Activated naive CD4-positive, alpha-beta T cell treated with anti-CD3 and anti-CD28 coated beads, Interleukin-2, amount 50 U/mL, for 16 hours (primary cell): Measurements from ENCODE around the gene EEPD1.
"Not testable (repeated sequence)": the region's sequence is repeated elsewhere in the genome, so short reads cannot be mapped to it uniquely, and the experiment has no call there.

Experiments used
- DNase-seq: peaks from one replicate; pipeline ENCODE4 v3.0.0-alpha.2; 2020

The EEPD1 gene

DNA sequence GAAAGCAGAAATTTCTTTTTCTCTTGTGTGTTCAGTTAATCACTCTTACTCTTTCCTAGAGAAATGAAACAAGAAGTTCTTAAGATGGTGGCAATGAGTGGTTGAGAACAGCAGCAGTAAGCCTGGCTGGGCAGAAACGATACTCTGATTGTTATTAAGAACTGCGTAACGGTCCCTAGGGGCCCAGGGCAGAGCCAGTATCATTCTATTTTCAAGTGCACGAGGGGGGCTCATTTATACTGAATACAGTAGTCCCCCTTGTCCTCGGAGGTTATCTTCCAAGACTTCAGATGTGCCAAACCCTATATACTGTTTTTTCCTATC is 64.9 kb downstream of the EEPD1 start:
- no peak for DNase-seq

DNA sequence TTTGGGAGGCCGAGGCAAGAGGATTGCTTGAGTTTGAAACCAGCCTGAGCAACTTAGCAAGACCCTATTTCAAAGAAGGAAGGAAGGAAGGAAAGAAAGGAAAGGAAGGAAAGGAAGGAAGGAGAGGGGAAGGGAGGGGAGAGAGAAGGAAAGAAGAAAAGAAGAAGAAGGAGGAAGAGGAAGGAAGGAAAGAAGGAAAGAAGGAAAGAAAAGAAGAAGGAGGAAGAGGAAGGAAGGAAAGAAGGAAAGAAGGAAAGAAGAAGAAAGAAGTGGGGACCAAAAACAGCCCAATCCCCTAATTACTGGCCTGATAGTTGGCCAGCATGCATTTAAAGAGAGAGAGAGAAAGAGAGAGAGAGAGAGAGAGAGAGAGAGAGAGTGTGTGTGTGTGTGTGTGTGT is 66.4 kb downstream of the EEPD1 start:
- no peak for DNase-seq

DNA sequence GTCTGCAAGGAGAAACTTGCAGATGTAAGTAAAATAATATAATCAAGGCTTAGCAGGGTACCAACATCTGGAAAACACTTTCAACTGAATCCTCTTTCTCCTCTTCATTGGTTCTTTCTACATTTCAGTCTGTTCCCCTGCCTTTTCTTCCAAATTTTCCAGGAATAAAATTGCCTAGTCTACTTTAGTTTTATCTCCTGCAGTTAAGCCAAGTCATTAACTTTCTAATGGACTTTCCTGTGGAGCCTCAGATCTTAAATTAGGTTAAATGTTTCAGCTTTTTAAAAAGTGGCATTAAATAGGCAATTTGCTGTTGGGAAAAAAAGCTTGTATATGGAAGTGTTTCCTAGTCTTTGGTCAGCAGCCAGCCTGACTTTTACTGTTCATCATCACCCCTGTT is 70.8 kb downstream of the EEPD1 start:
- DNase-seq: no peak

DNA sequence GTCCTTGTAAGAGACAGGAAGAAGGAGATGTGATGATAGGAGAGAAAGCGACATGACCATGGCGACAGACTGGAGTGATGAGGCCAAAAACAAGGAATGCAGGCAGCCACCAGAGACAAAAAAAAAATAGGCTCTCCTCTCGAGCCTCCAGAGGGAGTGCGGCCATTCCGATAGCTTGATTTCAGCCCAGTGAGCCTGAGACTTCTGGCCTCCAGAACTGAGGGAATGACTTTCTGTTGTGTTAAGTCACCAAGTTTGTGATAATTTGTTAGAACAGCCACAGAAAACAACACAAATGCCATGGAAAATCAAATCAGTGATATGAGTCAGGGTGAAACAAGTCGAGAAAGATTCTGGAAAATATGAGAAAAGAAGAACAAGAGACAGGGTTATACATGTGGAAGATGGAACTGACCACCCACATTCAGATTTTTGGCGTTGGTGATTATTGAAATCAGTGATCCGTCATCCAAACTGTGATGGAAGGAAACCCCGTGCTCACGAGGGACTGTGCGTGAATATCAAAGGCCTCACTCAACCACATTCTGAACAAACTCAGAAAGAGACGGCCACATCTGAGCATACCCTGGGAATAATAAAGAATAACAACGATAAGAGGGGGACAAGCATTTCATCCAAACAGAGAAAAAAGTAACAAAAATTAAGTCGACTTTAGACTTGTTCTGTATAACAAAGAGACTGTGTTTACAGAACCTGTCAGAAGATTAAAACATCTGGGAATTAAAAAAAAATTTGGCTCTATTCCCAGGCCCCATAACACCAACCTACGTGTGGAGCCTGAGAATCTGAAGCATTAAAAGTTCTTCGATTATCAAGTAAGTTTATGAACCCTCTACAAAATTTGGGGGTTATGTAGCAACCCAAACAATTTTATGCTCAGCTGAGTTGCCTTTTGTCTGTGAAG is 72.1 kb downstream of the EEPD1 start:
- no peak for DNase-seq

DNA sequence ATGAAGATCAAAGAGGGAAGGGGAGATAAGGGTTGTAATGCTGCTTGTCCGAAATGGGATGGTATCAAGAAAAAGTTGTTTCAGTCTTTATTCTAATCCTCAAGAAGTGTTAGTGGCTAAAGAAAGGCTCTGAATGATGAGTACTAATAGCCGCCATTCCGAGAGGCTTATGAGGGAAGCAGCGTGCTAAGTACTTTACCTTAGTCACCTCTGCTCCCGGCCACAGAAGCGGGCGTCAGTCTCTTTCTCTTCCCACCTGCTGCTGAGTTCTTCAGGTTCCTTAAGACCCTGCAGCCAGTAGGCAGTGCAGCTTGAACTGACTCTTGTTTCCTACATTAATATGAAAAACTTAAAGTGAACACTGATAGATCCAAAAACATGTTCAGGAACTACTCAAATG is 73.1 kb downstream of the EEPD1 start:
- no peak for DNase-seq

DNA sequence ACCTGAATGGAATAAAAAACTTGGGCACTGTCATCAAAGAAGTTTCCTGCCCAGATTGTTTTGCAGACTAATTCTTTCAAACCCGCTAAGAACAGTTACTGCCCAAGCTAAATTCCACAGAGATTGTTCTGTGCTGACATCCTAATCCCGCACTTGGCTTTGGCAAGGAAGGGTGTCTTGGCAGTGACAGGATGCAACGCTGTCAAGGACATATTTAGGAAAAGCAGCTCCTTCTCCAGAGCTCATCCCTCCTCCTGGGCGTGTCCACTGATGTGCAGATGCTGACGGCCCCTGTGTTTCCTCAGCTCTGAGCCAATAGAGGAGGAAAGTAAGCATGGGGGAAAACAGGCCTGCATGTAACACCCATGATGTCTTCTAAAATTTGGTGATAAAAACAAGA is 74.2 kb downstream of the EEPD1 start:
- no peak for DNase-seq

DNA sequence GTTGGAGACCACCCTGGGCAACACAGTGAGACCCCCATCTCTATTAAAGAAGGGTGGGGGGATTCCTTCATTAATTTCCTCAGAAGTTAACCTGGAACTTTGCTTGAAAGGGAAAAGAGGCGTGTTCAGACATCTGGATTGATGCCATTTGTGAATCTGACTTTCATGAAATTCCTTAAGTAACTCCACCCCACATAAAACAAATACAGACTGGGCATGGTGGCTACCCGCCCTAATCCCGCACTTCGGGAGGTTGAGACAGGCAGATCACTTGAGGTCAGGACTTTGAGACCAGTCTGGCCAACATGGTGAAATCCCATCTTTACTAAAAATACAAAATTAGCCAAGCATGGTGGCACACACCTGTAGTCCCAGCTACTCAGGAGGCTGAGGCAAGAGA is 75.0 kb downstream of the EEPD1 start:
- DNase-seq: no peak

DNA sequence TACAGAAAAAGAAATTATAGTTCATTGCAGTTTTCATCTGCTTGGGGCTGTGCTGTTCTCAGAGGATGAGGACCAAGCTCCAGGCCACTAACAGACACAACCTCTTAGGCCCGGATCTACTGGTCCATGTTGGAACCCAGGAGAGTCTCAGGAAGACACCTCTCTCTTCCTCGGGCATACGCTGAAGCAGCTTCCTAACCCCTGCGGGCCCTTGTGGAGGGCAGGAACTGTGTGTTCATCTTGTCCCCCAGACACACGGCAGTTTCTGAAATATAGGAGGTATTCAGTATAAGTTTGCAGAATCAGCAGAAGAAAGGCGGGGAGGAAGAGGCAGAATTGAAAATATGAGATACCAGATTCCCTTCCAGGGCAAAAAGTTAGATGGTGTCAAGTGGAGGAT is 78.4 kb downstream of the EEPD1 start:
- DNase-seq: no peak

DNA sequence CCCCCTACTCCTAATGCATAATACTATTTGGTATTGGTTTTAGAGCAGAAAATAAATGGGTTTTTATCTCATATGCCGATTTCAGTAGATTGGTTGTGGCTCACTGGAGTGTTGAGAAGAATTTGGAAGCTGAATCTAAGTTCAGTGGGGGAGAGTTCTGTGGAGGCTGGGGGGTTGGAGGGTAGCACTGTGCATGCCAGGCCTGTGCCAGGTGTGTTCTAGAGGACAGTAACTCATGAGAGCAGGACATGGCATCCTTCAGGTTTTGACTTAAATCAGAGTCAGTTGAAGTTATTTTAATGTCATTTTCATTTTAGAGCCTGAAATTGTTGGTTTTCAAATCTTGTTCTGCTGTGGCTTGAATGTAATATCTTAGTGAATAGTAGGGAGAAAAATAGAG is 79.5 kb downstream of the EEPD1 start:
- no peak for DNase-seq

DNA sequence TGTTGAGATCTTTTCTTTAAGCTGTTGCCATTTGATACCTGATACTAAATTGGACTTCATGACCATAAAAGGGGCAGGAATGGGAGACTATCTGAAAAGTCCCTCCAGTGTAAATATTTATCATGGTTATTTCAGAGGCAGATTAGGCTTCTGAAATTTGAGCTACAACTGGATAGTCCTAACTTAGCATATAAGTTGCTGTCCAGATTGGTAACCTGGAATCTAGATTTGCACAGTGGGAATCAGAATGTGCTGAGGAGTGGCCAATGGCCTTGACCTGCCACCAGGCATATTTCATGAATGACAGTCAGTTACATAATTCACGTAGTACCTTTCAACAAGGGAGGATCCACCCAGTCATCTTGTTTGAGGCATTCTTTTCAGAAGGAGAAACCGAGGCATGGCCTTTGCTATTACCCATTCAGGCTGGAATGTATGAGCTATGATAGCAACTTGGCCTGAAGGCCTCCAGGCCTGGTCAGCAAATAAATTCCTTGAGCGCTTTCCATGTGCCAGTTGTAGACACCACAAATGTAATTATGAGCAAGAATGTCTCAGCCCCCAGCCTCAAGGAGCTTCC is 80.0 kb downstream of the EEPD1 start:
- no peak for DNase-seq

DNA sequence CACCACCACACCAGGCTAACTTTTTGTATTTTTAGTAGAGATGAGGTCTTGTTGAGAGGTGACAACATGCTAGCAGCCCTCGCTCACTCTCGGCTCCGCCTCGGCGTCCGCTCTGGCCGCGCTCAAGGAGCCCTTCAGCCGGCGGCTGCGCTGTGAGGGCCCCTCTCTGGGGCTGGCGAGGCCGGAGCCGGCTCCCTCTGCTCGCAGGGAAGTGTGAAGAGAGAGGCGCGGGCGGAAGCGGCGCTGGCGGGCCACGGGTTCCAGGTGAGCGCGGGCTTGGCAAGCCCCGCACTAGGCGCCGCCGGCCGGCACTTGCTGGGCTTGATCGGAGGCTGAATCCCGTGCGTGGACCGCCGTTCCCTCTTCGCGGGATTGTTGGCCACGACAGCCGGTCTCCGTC is 83.0 kb downstream of the EEPD1 start:
- no peak for DNase-seq

DNA sequence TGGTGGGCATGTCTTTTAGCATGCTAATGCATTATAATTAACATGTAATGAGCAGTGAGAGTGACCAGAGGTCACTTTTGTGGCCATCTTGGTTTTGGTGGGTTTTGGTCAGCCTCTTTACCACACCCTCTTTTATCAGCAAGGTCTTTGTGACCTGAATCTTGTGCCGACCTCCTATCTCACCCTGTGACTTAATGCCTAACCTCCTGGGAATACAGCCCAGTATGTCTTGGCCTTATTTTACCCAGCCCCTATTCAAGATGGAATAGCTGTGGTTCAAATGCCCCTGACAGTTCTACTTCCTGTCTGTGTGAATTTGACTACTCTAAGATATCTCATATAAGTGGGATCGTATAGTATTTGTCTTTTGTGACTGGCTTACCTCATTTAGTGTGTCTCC is 85.1 kb downstream of the EEPD1 start:
- DNase-seq: no peak

DNA sequence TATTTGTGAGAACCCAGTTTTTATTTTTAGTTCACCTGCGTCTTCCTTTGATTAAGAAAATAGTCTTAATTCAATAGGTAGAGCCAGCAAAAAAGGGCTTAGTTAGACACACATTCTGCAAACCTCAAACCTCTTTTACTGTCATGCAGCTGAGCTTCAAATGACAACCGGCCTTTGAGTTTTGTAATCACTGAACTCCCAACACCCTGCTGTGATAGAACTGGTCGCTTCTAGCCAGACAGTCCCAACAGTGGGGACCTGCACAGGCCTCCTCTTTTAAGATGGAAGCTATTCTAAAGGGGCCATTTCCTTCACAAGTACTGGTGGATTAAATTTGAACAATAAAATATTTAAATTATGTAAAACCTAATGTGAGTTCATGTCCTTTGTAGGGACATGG is 90.3 kb downstream of the EEPD1 start:
- not testable (repeated sequence) for DNase-seq

DNA sequence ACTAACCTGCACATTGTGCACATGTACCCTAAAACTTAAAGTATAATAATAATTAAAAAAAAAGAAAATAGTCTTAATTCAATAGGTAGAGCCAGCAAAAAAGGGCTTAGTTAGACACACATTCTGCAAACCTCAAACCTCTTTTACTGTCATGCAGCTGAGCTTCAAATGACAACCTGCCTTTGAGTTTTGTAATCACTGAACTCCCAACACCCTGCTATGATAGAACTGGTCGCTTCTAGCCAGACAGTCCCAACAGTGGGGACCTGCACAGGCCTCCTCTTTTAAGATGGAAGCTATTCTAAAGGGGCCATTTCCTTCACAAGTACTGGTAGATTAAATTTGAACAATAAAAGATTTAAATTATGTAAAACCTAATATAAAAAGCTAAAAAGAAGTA is 90.9 kb downstream of the EEPD1 start:
- DNase-seq: not testable (repeated sequence)

DNA sequence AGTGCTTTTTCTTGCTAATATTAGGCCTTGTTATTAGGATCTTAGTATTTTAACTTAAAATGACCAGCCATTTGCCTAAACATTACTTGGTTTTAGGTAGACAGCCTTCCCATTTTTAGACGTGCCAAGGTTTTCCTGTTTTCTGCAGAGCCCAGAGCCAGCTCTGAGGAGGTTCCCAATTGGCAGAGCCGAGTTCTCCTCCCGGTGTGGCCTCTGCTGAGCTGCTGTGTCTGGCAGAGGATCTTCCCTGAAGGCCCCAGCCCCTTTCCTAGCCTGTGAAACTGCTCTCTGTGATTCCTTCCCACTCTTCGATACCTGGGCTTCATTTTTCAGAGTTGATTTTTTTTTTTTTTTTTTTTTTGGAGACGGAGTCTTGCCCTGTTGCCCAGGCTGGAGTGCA is 91.4 kb downstream of the EEPD1 start:
- DNase-seq: no peak

DNA sequence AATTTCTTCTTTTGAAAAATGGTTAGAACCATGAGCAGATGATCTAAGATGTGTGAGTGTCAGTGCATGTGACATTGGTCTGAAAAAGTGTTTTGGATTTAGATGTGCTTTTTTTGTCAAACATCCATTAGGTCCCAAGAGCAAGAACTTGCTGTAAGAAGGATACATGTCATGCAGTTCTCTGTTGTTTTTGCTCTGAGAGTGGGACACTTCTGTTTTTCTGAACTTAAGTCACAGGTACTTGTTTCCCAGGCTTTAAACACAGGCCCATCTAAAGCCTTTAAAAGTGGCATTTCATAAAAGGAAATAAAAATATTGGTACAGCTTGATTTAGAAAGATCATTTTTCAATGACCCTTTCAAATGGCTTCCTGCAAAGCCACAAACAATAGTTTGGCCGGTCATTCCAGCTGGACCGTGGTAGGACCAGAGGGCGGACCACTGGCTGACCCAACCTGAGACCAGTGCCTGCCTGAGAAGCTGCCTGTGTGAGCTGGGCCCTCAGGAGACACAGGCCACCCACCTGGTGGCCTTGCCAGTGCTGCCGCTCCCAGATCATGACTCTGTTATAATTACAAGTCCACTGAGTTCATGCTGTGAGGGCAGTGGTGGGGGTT is 92.7 kb downstream of the EEPD1 start:
- no peak for DNase-seq

DNA sequence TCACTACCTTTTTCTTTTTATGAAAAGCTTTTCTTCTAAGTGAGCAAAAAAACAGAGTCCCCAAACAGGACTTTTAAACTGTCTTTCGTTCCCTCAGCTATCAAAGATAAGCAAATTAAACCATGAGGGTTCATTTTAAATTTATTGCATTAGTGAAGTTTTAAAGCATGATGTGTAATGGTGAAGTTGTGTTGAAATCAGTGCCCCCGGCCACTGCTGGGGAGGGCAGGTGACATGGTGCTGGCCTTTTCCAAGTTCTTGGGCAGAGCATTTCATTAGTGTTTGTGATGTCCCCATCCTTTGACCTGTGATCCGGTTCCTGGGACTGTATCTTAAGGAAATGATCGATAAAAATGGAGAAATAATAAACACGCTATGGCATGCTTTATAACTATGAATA is 96.0 kb downstream of the EEPD1 start:
- DNase-seq: no peak

DNA sequence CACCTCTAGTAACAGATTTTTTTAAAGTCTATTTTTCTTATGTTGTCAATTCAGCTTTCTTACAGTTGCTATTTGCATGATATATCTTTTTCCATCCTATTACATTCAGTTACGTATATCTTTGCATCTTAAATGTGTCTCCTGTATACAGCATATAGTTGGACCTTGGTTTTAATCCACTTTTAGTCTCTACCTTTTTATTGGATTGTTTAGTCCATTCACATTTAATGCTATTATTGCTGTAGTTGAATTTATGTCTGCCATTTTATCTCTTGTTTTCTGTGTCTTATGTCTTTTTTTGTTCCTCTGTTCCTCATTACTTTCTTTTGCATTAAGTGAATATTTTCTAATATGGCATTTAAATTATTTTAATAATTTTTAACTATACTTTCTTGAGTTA is 100.6 kb downstream of the EEPD1 start:
- no peak for DNase-seq

DNA sequence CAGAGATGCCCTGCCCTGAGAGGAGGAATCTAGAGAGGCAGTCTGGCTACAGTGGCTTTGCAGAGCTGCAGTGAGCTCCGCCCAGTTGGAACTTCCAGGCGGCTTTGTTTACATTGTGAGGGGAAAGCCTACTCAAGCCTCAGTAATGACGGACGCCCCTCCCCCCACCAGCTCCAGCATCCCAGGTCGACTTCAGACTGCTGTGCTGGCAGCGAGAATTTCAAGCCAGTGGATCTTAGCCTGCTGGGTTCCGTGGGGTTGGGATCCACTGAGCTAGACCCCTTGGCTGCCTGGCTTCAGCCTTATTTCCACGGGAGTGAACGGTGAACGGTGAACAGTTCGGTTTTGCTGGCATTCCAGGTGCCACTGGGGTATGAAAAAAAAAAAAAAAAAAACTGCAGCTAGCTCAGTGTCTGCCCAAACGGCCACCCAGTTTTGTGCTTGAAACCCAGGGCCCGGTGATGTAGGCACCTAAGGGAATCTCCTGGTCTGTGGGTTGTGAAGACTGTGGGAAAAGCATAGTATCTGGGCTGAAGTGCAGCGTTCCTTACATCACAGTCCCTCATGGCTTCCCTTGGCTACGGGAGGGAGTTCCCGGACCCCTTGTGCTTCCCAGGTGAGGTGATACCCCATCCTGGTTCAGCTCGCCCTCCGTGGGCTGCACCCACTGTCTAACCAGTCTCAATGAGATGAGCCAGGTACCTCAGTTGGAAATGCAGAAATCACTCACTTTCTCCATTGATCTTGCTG is 105.6 kb downstream of the EEPD1 start:
- DNase-seq: not testable (repeated sequence)

DNA sequence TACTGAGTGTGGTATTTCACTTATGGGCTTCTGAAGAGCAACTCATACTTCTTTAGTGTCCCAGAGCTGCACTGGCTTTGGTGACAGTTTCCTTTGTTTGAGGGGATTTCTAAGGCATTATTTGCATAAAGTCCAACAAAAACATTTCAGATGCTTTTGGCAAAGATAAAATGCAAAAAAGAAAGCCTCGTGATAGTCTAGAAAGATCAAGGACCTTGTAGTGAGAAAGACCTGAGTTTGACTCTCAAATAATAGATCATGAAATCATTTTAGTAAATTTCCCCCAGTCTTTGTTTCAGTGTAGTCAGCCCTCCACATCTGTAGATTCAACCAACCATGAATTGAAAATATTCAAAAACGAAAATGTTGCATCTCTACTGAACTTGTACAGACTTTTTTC is 107.4 kb downstream of the EEPD1 start:
- no peak for DNase-seq

DNA sequence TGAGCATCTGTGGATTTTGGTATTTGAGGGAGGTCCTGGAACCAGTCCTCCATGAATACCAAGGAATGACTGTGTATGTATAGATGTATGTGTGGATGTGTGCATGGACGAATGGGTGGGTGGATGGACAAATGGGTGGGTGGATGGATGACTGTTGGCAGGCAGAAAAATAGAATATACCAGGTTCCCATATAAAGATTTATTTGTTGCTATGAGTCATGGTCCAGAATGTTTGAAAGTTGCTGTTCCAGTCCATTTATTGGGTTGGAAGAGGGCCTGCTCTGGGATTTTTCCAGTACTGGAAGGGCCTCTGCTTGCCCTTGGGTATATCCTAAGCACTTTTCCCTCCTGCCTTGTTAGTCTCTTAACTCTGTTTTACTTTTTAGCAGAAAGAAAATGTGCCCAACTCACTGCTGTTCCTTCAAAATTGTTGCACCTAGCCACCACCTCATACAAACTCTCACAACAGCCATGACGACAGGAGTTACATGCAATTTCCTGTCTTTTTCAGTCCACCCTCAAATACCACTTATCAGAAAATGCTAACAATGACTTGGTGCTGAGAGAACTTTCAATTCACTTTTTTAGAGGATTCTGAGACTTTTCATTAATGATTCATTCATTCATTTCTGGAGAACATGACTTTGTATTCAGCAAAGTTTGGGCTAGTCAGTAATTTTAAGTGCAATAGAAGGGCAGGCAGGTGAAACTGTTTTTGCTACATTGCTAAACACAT is 108.1 kb downstream of the EEPD1 start:
- no peak for DNase-seq

DNA sequence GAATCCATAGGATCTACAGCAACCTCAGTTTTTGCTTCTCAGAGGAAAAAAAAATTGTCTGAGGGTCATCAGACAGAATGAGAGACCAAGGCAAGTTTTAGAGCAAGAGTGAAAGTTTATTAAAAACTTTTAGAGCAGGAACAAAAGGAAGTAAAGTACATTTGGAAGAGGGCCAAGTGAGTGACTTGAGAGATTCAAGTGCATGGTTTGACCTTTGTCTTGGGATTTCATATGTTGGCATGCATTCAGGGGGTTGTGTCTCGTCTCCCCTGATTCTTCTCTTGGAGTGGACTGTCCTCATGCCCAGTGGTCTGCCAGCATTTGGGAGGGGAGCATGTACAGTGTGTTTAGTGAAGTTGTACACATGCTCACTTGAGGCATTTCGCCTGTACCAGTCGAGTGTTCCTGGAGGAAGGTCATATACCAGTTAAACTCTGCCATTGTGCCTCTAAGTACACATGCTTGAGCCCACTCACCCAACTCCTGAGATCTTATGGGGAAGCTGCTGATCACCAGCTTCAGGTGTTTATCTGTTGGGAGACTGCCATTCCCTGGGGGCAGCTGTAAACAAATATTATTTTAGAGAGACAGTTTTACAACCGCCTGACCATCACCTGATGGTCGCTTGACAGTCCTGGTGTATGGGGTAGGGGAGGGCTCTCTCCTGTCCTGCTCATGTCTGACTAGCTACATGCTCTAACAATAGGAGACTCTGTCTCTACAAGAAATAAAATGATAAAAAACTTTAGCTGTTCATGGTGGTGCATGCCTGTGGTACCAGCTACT is 109.4 kb downstream of the EEPD1 start:
- DNase-seq: no peak
